HG02588 (cell line): Measurements from ENCODE around the gene CLEC17A.
"Not testable (repeated sequence)": the region's sequence is repeated elsewhere in the genome, so short reads cannot be mapped to it uniquely, and the experiment has no call there.

Experiments
- ATAC-seq: cut with Tn5 transposase; IDR thresholded peaks from one replicate; pipeline ENCODE4 v1.9.1; 2021; ENCODE audit warnings: mild to moderate bottlenecking, moderate library complexity; ENCODE audit not compliant: unreplicated experiment

The CLEC17A gene

DNA sequence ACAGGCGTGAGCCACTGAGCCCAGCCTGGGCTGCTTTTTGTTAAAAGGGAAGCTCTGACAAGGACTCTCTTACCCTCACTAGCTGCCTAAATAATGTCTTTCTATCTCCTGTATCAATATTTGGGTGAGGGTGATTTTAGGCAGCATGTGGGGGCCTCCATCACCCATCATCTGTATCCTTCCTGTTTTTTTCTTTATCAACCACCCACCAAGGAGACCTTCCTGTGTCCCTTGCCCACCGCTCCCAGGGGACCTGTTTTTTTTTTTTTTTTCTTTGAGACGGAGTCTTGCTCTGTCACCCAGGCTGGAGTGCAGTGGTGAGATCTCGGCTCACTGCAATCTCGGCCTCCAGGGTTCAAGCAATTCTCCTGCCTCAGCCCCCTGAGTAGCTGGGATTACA is 5.6 kb upstream of the CLEC17A start:
- no peak for ATAC-seq

DNA sequence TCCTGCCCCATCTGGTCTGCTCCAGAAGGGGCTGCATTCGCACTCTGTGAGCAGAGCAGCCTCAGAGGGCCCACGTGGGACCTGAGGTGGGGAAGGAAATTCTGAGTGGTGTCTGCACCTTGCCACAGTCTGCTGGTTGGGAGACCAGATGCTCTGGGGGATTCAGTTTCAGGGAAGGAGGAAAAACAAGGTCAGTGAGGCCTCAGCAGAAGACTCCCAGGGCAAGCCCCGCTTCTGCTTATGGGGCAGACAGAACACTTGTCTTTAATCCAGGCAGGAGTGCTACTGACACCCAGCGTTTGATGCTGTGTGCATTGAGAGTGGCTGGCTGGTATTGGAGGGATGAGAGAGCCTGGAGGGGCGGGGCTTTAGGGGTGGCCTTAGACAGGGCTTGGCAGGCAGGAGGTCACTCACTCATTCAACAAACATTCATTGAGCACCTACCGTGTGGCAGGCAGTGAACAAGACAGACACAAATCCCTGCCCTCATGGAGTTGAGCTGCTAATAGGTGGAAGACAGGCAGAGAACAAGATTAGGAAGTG is 4.9 kb upstream of the CLEC17A start:
- ATAC-seq: no peak

DNA sequence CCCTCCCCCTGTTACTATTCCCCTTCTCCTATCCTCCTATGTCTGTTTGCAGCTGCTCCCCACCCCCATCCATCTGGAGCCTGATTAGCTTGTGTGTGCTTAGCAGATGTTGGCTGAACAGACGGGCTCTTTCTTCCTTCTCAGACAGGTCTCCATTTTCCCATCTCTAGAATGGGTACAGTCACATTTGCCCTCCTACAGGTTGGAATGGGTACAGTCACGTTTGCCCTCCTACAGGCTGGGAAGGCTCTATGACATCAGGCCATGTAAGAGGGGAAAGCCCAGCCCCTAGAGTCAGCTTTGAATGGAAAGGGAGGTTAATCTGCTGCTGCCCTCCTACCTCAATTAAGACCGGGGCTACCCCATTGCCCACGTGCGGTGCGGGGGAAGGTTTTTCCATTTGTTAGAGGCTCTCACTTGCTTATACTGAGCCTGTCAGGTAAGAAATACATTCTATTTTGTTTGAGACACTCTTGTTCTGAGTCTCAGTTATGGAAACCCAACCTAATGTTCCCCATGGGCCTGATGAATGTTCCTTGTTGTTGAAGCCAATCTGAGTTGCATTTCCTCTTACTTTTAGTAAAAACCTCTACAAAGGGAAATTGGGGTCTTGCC is 2.2 kb upstream of the CLEC17A start:
- no peak for ATAC-seq

DNA sequence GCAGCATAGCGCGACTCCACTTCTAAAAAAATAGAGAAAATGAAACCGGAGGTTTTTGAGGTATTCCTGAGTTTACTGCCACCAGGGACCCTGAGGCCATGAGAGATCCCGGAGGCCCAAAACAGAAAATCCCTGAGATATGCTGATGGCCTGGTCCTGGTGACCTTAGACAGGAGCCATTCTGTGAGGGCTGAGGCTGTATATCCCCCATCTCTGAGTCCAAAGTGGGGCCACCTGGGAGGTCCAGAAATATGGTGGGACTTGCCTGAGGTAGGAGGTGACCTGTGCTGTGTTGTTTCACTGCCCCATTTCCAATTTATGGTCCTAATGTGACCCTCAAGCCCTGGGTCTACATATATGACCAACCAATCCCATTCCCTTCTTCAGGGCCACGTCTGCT is 1.5 kb downstream of the CLEC17A start:
- ATAC-seq: not testable (repeated sequence)

DNA sequence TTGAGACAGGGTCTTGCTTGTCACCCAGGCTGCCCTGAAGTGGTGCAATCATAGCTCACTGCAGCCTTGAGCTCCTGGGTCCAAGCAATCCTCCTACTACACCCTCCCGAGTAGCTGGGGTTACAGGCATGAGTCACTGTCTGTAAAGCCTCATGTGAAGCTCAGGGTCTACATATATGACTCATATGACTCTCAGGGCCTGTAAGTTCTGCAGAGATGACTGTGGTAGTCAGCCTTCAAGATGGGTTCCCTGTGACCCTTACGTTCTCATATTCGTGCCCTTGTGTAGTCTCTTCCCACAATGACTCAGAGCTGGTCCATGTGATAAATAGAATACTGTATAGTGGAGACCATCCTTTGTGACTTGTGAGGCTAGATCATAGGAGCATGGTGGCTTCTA is 2.3 kb downstream of the CLEC17A start:
- ATAC-seq: peak; percentile 45

DNA sequence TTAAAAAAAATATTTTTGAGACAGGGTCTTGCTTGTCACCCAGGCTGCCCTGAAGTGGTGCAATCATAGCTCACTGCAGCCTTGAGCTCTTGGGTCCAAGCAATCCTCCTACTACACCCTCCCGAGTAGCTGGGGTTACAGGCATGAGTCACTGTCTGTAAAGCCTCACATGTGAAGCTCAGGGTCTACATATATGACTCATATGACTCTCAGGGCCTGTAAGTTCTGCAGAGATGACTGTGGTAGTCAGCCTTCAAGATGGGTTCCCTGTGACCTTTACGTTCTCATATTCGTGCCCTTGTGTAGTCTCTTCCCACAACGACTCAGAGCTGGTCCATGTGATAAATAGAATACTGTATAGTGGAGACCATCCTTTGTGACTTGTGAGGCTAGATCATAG is 6.5 kb downstream of the CLEC17A start:
- ATAC-seq: not testable (repeated sequence)

DNA sequence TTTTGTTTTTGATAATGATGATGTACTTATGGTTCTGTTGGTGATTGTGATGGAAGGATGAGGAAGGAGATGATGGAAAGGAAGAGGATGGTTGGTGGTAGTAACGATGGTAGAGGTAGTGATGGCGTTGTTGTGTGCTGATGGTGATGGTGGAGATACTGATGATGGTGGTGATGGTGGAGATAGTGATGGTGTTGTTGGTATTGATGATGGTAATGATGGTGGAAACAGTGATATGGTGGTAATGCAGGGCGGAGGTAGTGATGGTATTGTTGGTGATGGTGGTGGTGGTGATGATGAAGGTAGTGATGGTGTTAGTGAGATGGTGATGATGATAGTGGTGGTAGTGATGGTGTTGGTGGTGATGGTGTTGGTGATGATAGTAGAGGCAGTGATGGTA is 12.7 kb downstream of the CLEC17A start:
- no peak for ATAC-seq

DNA sequence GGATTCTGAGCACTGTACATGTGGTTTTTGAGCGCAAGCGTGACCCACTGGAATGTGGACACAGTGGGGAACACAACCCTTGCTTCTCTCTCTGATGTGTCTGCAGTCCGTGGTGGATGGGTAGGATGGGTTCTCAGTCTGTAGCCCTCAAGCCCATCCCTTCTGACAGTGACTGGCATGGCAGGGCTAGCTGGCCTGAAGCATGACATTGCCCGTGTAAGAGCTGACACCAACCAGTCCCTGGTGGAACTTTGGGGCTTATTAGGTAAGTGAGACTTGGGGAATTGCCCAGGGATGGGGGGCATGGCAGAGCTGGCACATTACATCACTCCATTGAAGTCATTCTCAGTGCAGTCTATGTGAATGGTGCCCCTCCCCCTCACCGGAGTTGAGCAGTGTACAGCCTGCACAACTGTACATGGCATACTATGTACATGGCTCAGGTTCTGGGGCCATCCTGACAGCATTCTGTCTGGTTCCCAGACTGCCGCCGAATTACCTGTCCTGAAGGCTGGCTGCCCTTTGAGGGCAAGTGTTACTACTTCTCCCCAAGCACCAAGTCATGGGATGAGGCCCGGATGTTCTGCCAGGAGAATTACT is 16.8 kb downstream of the CLEC17A start:
- ATAC-seq: no peak

DNA sequence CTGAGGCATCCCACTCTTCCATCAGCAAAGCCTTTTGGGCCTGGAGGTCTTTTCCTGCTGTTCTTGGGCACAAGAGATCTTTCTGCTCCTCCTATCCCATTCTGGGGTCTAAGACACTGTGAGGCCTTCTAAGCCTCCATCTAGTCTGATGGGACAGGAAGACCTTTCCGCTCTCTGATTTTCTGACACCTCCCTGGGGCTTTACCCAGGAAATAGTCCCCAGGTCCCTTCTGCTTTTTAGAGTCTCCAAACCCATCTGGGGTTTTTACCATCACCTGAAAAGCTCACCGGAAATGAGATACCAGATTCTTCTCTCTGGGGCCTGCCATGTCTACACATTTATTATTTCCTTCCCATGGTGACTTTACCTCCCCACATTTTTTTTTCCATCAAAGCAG is 21.1 kb downstream of the CLEC17A start:
- ATAC-seq: peak; percentile 80

DNA sequence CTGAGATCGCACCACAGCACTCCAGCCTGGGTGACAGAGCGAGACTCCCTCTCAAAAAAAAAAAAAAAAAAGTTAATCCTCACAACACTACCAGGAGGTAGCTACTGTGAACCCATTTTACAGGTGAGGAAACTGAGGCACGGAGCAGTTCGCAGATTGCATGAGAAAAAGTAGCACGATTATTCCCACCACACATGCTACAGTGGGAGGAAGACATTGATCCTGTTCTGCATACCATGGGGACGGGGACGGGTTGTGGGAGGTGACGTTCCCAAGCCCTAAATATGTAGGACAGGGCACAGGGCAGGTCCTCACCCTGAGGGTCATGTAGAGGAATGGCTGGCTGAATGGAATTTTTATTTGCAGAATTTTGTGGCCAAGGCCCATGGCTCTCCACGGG is 23.7 kb downstream of the CLEC17A start:
- no peak for ATAC-seq

DNA sequence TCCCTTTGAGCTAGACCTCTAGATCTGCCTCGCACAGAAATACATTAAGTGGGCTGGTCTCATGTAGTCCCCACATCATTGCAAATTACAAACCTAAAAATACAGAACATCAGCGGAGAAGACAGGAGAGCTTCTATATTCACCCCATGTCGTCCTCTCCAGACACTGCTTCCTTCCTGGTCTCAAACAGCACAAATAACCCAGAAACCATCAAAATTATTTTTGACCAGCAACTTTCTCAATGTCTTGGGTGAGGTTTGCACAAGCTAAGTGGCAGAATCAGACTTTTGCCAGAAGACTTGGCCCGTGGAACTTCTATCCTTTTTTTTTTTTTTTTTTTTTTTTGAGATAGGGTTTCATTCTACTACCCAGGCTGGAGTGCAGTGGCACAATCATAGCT is 28.2 kb downstream of the CLEC17A start:
- no peak for ATAC-seq

DNA sequence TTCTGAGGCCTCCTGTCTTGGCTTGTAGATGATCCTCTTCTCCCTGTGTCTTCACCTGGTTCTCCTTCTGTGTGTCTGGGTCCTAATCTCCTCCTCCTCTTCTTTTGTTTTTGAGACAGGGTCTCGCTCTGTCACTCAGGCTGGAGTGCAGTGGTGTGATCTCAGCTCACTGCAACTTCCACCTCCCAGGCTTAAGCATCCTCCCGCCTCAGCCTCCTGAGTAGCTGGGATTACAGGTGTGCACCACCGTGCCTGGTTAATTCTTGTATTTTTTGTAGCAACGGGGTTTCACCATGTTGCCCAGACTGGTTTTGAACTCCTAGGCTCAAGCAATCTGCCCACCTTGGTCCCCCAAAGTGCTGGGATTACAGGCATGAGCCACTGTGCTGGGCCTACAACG is 29.4 kb downstream of the CLEC17A start:
- ATAC-seq: not testable (repeated sequence)

DNA sequence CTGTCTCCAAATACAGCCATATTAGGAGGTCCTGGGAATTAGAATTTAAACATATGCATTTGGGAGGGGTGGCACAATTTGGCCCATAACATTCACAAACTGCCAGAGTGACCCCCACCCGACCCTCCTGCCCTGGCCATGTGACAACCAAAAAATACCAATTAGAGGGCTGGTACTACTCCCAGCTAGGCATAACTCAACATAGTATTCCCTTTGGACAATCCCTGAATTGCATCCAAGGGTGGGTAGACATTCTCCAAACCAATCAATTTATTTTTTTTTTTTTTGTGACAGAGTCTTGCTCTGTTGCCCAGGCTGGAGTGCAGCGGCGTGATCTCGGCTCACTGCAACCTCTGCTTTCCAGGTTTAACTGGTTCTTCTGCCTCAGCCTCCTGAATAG is 29.8 kb downstream of the CLEC17A start:
- no peak for ATAC-seq

DNA sequence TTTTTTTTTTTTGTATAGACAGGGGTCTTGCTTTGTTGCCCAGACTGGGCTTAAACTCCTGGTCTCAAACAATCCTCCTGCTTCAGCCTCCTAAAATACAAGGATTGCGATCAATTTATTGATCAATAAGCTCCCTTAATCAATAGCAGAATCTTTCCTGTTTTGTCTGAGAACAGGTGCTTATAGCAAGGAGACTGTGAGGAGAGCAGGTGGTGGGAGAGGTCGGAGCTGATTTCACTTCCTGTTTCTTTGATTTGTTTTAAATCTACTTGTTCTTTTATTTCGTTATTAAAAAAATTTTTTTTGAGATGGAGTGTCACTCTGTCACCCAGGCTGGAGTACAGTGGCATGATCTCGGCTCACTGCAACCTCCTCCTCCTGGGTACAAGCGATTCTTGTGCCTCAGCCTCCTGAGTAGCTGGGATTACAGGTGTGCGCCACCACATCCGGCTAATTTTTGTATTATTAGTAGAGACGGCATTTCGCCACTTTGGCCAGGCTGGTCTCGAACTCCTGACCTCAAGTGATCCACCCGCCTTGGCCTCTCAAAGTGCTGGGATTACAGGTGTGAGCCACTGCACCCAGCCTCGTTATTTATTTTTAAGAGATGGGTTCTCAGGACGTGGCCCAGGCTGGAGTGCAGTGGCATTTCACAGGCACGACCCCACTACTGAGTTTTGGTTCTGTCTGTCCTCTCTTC is 30.7 kb downstream of the CLEC17A start:
- not testable (repeated sequence) for ATAC-seq

DNA sequence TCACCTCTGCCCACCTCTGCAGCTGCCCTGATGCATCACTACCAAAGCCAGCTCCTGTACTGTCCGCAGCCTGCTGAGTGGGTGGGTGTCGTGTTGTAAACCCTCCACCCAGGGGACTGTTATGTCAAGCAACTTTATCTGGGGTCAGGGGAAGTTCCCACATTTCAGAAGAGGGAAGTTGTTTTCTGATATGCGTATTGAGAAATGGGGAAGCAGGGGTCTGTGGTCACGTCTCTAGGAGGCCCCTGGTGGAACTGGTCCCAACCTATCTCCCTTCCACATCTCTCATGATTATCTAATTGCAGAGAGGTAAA is 31.2 kb downstream of the CLEC17A start:
- ATAC-seq: no peak

DNA sequence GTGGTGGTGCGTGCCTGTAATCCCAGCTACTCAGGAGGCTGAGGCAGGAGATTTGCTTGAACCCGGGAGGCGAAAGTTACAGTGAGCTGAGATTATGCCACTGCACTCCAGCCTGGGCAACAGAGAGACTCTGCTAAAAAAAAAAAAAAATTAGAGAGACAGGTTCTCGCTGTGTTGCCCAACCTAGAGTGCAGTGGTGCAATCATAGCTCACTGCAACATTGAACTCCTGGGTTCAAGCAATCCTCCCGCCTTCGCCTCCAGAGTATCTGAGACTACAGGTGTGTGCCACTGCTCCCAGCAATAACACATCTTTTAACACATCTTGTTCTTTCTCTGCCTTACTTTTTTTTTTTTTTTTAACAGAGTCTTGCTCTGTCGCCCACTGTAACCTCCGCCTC is 32.7 kb downstream of the CLEC17A start:
- ATAC-seq: no peak

DNA sequence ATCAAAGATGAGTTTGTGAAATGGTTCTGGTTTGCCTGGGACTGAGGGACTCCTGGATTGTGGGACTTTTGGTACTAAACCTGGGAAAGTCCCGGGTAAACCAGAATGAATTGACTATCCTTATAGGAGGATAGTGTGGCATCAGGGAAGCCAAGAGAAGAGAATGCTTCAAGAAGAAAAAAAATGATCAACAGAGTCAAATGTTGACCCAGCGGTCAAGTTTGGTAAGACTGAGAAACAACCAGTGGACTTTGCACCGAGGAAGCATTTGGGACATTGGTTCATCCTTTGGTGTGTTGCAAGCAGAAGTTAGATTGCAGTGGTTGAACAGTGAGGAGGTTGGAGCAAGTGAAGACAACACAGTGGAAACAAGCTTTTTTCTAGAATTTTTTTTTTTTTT is 33.5 kb downstream of the CLEC17A start:
- ATAC-seq: no peak

DNA sequence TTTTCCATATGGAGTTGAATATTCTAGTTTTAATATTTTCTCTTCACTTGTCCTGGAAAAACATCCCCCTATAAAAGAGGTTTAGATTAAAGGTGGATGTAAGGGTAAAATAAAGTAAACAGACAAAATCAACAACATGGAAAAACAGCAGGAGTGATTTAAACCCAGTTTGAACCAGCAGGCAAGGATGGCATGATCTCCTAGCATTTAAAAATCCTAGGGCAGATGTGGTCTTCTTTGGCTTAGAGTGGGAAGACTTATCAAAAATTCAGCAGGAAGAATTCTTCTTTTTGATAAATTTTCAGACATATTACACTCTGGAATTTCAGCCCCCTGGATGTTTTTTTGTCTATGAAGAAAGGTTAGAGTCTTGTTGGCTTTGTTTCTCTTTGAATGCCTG is 36.5 kb downstream of the CLEC17A start:
- ATAC-seq: no peak

DNA sequence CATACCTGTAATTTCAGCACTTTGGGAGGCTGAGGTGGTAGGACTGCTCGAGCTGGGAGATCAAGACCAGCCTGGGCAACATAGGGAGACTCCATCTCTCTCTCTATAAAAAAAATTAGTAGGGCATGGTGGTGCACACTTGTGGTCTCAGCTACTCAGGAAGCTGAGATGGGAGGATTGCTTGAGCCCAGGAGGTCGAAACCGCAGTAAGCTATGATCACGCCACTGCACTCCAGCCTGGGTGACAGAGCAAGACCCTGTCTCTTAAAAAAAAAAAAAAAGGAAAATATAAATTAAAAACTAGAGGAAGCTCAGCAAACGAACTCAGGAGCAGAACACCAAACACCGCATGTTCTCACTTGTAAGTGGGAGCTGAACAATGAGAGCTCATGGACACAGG is 41.6 kb downstream of the CLEC17A start:
- not testable (repeated sequence) for ATAC-seq

DNA sequence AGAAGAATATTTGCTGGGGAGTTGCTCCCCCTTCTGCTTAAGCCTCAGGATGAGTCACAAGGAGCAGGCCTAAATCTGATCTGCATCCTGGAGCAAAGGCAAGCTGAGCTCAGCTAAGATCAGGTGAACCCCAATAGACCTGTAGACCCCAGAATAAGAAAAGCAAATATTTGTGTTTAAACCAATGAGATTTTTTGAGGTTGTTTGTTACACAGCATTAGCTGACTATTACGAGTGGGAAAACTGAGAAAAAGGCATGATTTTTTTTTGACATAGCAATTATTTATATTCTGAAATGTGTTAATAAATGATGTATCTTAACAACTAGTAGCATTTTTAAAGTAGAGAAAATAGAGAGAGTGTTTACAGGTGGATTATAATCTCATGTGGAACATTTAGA is 46.7 kb downstream of the CLEC17A start:
- no peak for ATAC-seq

DNA sequence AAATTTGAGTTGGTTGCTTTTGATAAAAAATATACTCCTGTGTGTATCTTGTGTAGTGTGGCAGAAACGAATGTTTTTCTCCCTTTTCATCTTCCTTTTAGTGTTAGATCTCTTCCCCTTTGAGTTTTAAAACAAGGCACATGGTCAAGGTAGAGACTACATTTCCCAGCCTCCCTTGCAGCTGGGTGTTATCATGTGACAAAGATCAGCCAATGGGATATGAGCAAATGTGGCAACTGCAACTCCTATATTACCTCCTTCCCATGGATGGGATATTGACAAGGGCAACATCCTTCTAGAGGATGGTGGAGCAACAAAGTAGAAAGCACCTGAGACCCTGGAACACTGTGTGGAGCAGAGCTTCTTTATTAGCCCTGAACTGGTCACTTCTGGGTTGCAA is 49.4 kb downstream of the CLEC17A start:
- ATAC-seq: no peak

DNA sequence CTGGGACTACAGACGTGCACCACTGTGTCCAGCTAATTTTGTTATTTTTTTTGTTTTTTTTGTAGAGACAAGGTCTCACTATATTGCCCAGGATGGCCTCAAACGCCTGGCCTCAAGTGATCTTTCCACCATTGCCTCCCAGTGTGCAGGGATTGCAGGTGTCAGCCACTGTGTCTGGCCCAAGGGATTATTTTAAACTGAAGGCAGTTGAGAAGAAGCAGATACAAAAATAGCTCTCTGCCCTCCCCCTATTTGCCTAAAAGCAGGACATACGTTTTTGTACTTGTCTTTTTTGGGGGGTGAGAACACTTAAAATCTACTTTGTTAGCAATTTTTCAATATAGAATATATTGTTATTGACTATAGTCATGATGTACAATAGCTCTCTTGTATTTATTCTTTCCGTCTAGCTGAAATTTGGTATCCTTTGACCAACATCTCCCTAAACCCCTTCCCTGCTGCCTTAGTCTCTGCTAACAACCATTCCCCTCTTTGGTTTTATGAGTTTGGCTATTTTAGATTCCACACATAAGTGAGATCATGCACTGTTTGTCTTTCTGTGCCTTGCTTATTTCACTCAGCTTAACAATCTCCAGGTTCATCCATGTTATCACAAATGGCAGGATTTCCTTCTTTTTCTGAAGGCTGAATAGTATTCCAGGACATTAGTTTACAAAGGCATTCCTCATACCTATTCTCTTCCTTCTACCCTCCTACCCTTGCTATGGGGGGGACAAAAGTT is 56.8 kb downstream of the CLEC17A start:
- no peak for ATAC-seq
